Measurements from ENCODE around the gene TGFBR1.
A peak's percentile ranks its signal among the peaks of the same experiment; 100 is the strongest.

TGFBR1 gene

GRCh38 chr9:99167119-99167518 is 62.2 kb downstream of the TGFBR1 start:
- TF ChIP-seq, protein P1, sequence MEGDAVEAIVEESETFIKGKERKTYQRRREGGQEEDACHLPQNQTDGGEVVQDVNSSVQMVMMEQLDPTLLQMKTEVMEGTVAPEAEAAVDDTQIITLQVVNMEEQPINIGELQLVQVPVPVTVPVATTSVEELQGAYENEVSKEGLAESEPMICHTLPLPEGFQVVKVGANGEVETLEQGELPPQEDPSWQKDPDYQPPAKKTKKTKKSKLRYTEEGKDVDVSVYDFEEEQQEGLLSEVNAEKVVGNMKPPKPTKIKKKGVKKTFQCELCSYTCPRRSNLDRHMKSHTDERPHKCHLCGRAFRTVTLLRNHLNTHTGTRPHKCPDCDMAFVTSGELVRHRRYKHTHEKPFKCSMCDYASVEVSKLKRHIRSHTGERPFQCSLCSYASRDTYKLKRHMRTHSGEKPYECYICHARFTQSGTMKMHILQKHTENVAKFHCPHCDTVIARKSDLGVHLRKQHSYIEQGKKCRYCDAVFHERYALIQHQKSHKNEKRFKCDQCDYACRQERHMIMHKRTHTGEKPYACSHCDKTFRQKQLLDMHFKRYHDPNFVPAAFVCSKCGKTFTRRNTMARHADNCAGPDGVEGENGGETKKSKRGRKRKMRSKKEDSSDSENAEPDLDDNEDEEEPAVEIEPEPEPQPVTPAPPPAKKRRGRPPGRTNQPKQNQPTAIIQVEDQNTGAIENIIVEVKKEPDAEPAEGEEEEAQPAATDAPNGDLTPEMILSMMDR (IDR thresholded peaks at IDR 0.05), result no peak
- Mint-ChIP-seq H3K36me3 (ENCODE audit: low read depth) (no peaks in the 10 kb centered on the region), H3K4me1 (peaks cover 53% of the 10 kb centered on the region), H3K4me3 (no peak overlapping the region), H3K9me3 (no peaks in the 10 kb centered on the region), H3K27ac (no peak overlapping the region), H3K27me3 (ENCODE audit: low read depth, poor library complexity) (peaks cover 11% of the 10 kb centered on the region)
- no peak for DNase-seq

DNA sequence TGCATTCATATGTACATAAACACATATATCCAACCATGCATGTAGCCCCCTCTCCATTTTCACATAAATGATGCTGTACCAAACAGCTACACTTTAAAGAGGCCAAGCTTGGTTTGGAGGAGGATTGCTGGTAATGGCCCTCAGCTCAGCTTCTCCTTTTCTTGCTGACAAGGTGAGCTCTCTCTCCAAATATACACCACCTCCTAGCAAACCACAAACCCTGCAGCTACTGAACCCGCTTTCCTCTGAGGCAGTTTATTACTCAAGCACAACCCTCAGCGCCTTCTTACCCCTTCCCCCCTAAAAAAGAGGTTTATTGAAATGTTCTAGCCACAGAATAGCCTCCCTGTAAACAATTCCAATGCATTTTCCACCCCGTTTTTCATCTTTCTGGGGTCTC is 62.8 kb downstream of the TGFBR1 start:
- peaks cover 57% of the 10 kb centered on the region for H3K4me1 Mint-ChIP-seq
- no peak overlapping the region for H3K4me3 Mint-ChIP-seq
- no peak for DNase-seq
- H3K36me3 Mint-ChIP-seq (ENCODE audit: low read depth), result no peaks in the 10 kb centered on the region
- H3K27ac Mint-ChIP-seq, result no peak overlapping the region
- H3K27me3 Mint-ChIP-seq (ENCODE audit: low read depth, poor library complexity), result peaks cover 11% of the 10 kb centered on the region
- H3K9me3 Mint-ChIP-seq, result no peaks in the 10 kb centered on the region
- TF ChIP-seq, protein P1 (IDR thresholded peaks at IDR 0.05), result no peak

DNA sequence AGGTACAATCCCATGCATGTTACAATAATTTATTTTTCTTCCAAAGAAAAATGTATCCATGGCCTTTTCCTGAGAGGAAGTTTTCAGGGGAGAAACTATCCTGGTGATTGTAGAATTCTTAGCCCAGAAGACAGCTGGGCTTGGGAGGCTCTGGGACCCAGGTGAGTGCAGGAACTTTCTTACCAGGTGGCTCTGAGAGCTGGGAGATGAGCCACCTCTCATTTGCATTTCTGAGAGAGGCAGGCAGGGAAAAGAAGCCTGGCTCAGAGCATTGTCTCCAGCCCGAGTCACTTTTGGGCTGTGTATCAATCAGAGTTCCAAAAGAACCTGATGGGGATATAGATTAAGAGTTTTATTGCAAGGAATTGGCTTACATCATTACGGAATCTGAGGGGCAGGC is 64.2 kb downstream of the TGFBR1 start:
- Mint-ChIP-seq H3K4me1 (peaks cover 67% of the 10 kb centered on the region), H3K9me3 (no peaks in the 10 kb centered on the region), H3K27ac (no peak overlapping the region), H3K36me3 (ENCODE audit: low read depth) (no peaks in the 10 kb centered on the region), H3K27me3 (ENCODE audit: low read depth, poor library complexity) (peaks cover 11% of the 10 kb centered on the region), H3K4me3 (peak overlapping the region; percentile 40)
- TF ChIP-seq, protein P1 (IDR thresholded peaks at IDR 0.05), result no peak
- no peak for DNase-seq

- H3K27me3 Mint-ChIP-seq (ENCODE audit: low read depth, poor library complexity), result peaks cover 11% of the 10 kb centered on the region
Observed at GRCh38 chr9:99169982-99170761, 65.3 kb downstream of the TGFBR1 start.

GRCh38 chr9:99171225-99172123 is 66.6 kb downstream of the TGFBR1 start:
- H3K4me3 Mint-ChIP-seq, result peak overlapping the region; percentile 55
- no peak for DNase-seq
- no peaks in the 10 kb centered on the region for H3K36me3 Mint-ChIP-seq (ENCODE audit: low read depth)
- H3K27ac Mint-ChIP-seq, result peak overlapping the region; percentile 88
- peaks cover 75% of the 10 kb centered on the region for H3K4me1 Mint-ChIP-seq
- peaks cover 14% of the 10 kb centered on the region for H3K27me3 Mint-ChIP-seq (ENCODE audit: low read depth, poor library complexity)
- no peaks in the 10 kb centered on the region for H3K9me3 Mint-ChIP-seq
- TF ChIP-seq, protein P1 (IDR thresholded peaks at IDR 0.05), result no peak

More at GRCh38 chr9:99169982-99170761, 65.3 kb downstream of the TGFBR1 start:
- Mint-ChIP-seq H3K9me3 (no peaks in the 10 kb centered on the region), H3K36me3 (ENCODE audit: low read depth) (no peaks in the 10 kb centered on the region), H3K27ac (peak overlapping the region; percentile 92), H3K4me3 (peak overlapping the region; percentile 76), H3K4me1 (peaks cover 71% of the 10 kb centered on the region)
- TF ChIP-seq, protein P1 (IDR thresholded peaks at IDR 0.05), result peak; percentile 50
- DNase-seq, result peak; percentile 64

Data from nephron progenitor cell (in vitro differentiated cells).